ENCODE results near the gene ACTMAP. TPM values are rescaled to one million over a fixed set of nuclear protein-coding genes. Genes with fewer than 3 reads are reported as not detected.
A peak's percentile ranks its signal among the peaks of the same experiment; 100 is the strongest.

The ACTMAP gene
- total RNA-seq, 1 donor from 2014 or later: 25.1 TPM

GRCh38 chr19:40783711-40784110, 33.4 kb upstream of the ACTMAP start:
- peaks cover 5% of the 10 kb centered on the region for H3K36me3 Mint-ChIP-seq (ENCODE audit: low read depth)
- no peak for DNase-seq (ENCODE audit: low read depth, low spot score)
- no peaks in the 10 kb centered on the region for H3K27me3 Mint-ChIP-seq (ENCODE audit: low read depth)
- no peak overlapping the region for H3K4me3 Mint-ChIP-seq
- TF ChIP-seq CTCF (conservative IDR thresholded peaks at IDR 0.05): no peak
- H3K9me3 Mint-ChIP-seq: no peaks in the 10 kb centered on the region
- peaks cover 8% of the 10 kb centered on the region for H3K4me1 Mint-ChIP-seq
- no peak overlapping the region for H3K27ac Mint-ChIP-seq (ENCODE audit: unreplicated experiment)

- Mint-ChIP-seq H3K9me3 (no peaks in the 10 kb centered on the region), H3K4me3 (no peak overlapping the region), H3K4me1 (peaks cover 28% of the 10 kb centered on the region), H3K36me3 (ENCODE audit: low read depth) (peaks cover 5% of the 10 kb centered on the region), H3K27ac (ENCODE audit: unreplicated experiment) (no peak overlapping the region), H3K27me3 (ENCODE audit: low read depth) (no peaks in the 10 kb centered on the region)
- no peak for DNase-seq (ENCODE audit: low read depth, low spot score)
- TF ChIP-seq CTCF (conservative IDR thresholded peaks at IDR 0.05): no peak
Measured at GRCh38 chr19:40781140-40781539, 30.9 kb upstream of the ACTMAP start.

GRCh38 chr19:40780582-40780981, 30.3 kb upstream of the ACTMAP start:
- no peaks in the 10 kb centered on the region for H3K27me3 Mint-ChIP-seq (ENCODE audit: low read depth)
- H3K9me3 Mint-ChIP-seq: no peaks in the 10 kb centered on the region
- peak overlapping the region; percentile 42 for H3K4me3 Mint-ChIP-seq
- H3K4me1 Mint-ChIP-seq: peaks cover 30% of the 10 kb centered on the region
- TF ChIP-seq CTCF (conservative IDR thresholded peaks at IDR 0.05): no peak
- H3K36me3 Mint-ChIP-seq (ENCODE audit: low read depth): peaks cover 5% of the 10 kb centered on the region
- no peak for DNase-seq (ENCODE audit: low read depth, low spot score)
- H3K27ac Mint-ChIP-seq (ENCODE audit: unreplicated experiment): no peak overlapping the region

- peaks cover 5% of the 10 kb centered on the region for H3K36me3 Mint-ChIP-seq (ENCODE audit: low read depth)
- peak overlapping the region; percentile 100 for H3K27ac Mint-ChIP-seq (ENCODE audit: unreplicated experiment)
- H3K9me3 Mint-ChIP-seq: no peaks in the 10 kb centered on the region
- peak overlapping the region; percentile 96 for H3K4me3 Mint-ChIP-seq
- H3K4me1 Mint-ChIP-seq: peaks cover 41% of the 10 kb centered on the region
- H3K27me3 Mint-ChIP-seq (ENCODE audit: low read depth): no peaks in the 10 kb centered on the region
- TF ChIP-seq CTCF (conservative IDR thresholded peaks at IDR 0.05): no peak
- DNase-seq (ENCODE audit: low read depth, low spot score): no peak
Measured at GRCh38 chr19:40778706-40779284, 28.5 kb upstream of the ACTMAP start.

GRCh38 chr19:40777937-40778705, 27.8 kb upstream of the ACTMAP start, which contains the start of gene RAB4B:
Gene RAB4B (plus strand): TSS chr19:40778247. CDS start chr19:40778376, 129 bp downstream.
- Mint-ChIP-seq H3K27ac (ENCODE audit: unreplicated experiment) (peak within 1 kb of the TSS; percentile 100), H3K4me3 (peak within 1 kb of the TSS; percentile 96), H3K36me3 (ENCODE audit: low read depth) (peaks cover 5% of the 10 kb centered on the region), H3K9me3 (no peaks in the 10 kb centered on the region), H3K27me3 (ENCODE audit: low read depth) (no peaks in the 10 kb centered on the region), H3K4me1 (peaks cover 41% of the 10 kb centered on the region)
- peak; percentile 99 for DNase-seq (ENCODE audit: low read depth, low spot score)
- no peak for TF ChIP-seq CTCF (conservative IDR thresholded peaks at IDR 0.05)

Data from neural crest cell (in vitro differentiated cells).